Adipose tissue (tissue), 3 donors: Measurements from ENCODE around the gene KCNQ2. TPM values are rescaled to one million over a fixed set of nuclear protein-coding genes. Genes with fewer than 3 reads are reported as not detected.

Source experiments
- H3K27ac ChIP-seq: one replicate; pipeline ENCODE4 v1.5.1; 2013; ENCODE audit warnings: low read depth, low read length
- WGBS, 3 donors: extraction: QIAGEN DNeasy Blood & Tissue Kit; methylation state at CpG; one replicate each; pipeline ENCODE4 v1.1.7; 2013; 5-methylcytosine and 5-hydroxymethylcytosine counted together
- polyA plus RNA-seq, 3 donors: library from polyadenylated mRNA; stranded (reverse); fragments of 200-250 nt; gene quantifications; one replicate each; pipeline ENCODE4 v1.2.3, GENCODE V29; 2013
- donor health status: healthy with polysubstance abuse.
- donor health status: Bipolar disorder and iron deficiency.
- donor health status: healthy.

Gene KCNQ2
- polyA plus RNA-seq, 3 donors = 0.10 to 1.6 TPM; not detected in 1

- WGBS, 3 donors = 48 to 72% (median 69%) methylated on average over 16 of the region's 16 CpGs
- H3K27ac ChIP-seq = no peak overlapping the region
These were observed 109.9 kb downstream of the KCNQ2 start for GRCh38 chr20:63362436-63363009.

- 6 to 12% (median 9%) methylated on average over 40 to 50 of the region's 50 CpGs for WGBS, 3 donors
- H3K27ac ChIP-seq = no peak overlapping the region
These were observed 110.7 kb downstream of the KCNQ2 start for GRCh38 chr20:63361519-63362435.

GRCh38 chr20:63360850-63361518 is 111.5 kb downstream of the KCNQ2 start, which contains the start of gene CHRNA4:
CHRNA4 (minus strand) TSS chr20:63361349; CDS start chr20:63361165, 184 bp downstream.
- 1 to 5% (median 2%) methylated on average over 37 to 67 of the region's 79 CpGs for WGBS, 3 donors
- H3K27ac ChIP-seq = no peak within 1 kb of the TSS

- WGBS, 3 donors = 20 to 32% (median 27%) methylated on average over 34 to 38 of the region's 38 CpGs
- no peak overlapping the region for H3K27ac ChIP-seq
These were observed 112.3 kb downstream of the KCNQ2 start for GRCh38 chr20:63359937-63360849.

- no peak overlapping the region for H3K27ac ChIP-seq
- 73 to 86% (median 80%) methylated on average over 36 to 42 of the region's 42 CpGs for WGBS, 3 donors
These were observed 113.1 kb downstream of the KCNQ2 start for GRCh38 chr20:63359164-63359934.

GRCh38 chr20:63357921-63358905 is 114.2 kb downstream of the KCNQ2 start:
- no peak overlapping the region for H3K27ac ChIP-seq
- 56 to 75% (median 71%) methylated on average over 26 of the region's 26 CpGs for WGBS, 3 donors

- no peak overlapping the region for H3K27ac ChIP-seq
- 70 to 83% (median 79%) methylated on average over 29 to 30 of the region's 30 CpGs for WGBS, 3 donors
These were observed 115.2 kb downstream of the KCNQ2 start for GRCh38 chr20:63356931-63357879.

- no peak overlapping the region for H3K27ac ChIP-seq
- WGBS, 3 donors = 84 to 89% (median 87%) methylated on average over 6 to 8 of the region's 8 CpGs
These were observed 115.9 kb downstream of the KCNQ2 start for GRCh38 chr20:63356511-63356910.

GRCh38 chr20:63355781-63356295 is 116.6 kb downstream of the KCNQ2 start:
- WGBS, 3 donors = 88 to 93% (median 88%) methylated on average over 9 to 11 of the region's 11 CpGs
- no peak overlapping the region for H3K27ac ChIP-seq

GRCh38 chr20:63354636-63355350 is 117.7 kb downstream of the KCNQ2 start:
- 79 to 87% (median 85%) methylated on average over 24 to 25 of the region's 25 CpGs for WGBS, 3 donors

GRCh38 chr20:63352811-63353221 is 119.6 kb downstream of the KCNQ2 start:
- WGBS, 3 donors = 35 to 48% (median 37%) methylated on average over 11 to 12 of the region's 12 CpGs

More at GRCh38 chr20:63354636-63355350, 117.7 kb downstream of the KCNQ2 start:
- no peak overlapping the region for H3K27ac ChIP-seq

GRCh38 chr20:63351811-63352591 is 120.5 kb downstream of the KCNQ2 start:
- no peak overlapping the region for H3K27ac ChIP-seq
- WGBS, 3 donors = 31 to 43% (median 36%) methylated on average over 27 to 28 of the region's 28 CpGs

More at GRCh38 chr20:63352811-63353221, 119.6 kb downstream of the KCNQ2 start:
- no peak overlapping the region for H3K27ac ChIP-seq

- WGBS, 3 donors = 83 to 90% (median 89%) methylated on average over 12 of the region's 12 CpGs
- no peak overlapping the region for H3K27ac ChIP-seq
These were observed 121.1 kb downstream of the KCNQ2 start for GRCh38 chr20:63351326-63351700.
